ENCODE results near the gene ORC6. TPM values are rescaled to one million over a fixed set of nuclear protein-coding genes. Genes with fewer than 3 reads are reported as not detected.
"Not testable (repeated sequence)": the region's sequence is repeated elsewhere in the genome, so short reads cannot be mapped to it uniquely, and the experiment has no call there.

The ORC6 gene
- 1 to 10 TPM; 7.7 to 9.0 TPM for polyA plus RNA-seq

- no peaks in the 10 kb centered on the region for H3K9me3 ChIP-seq (ENCODE audit: control insufficient read depth in 2 of 2, insufficient read depth in 1 of 2, low read depth in 1 of 2, low read length in 1 of 2)
- H3K27ac ChIP-seq (ENCODE audit: low read depth in 2 of 2, low read length in 1 of 2), result peak within 1 kb of the TSS; percentile 94 to 99
- H3K36me3 ChIP-seq (ENCODE audit: control insufficient read depth in 2 of 2, insufficient read depth in 2 of 2, low read length in 1 of 2), result no peaks in the 10 kb centered on the region
- no peaks in the 10 kb centered on the region for H3K27me3 ChIP-seq (ENCODE audit: control insufficient read depth in 1 of 2, insufficient read depth in 2 of 2, low read length in 2 of 2)
- peak within 1 kb of the TSS; percentile 89 to 91 for H3K4me3 ChIP-seq (ENCODE audit: low read depth in 1 of 2, low read length in 2 of 2)
- peaks cover 5 to 7% of the 10 kb centered on the region in 2 donors for H3K4me1 ChIP-seq (ENCODE audit: control insufficient read depth in 2 of 2, insufficient read depth in 2 of 2, low read length in 1 of 2)
- WGBS, 2 donors, result 0% methylated on average over 75 to 79 of the region's 79 CpGs
Observed at GRCh38 chr16:46689365-46690280, at the start of gene ORC6. Gene ORC6, plus strand, starts transcription at chr16:46689659. Its CDS starts 47 bp downstream, at chr16:46689706.

- Histone ChIP-seq H3K4me1 (ENCODE audit: control insufficient read depth in 2 of 2, insufficient read depth in 2 of 2, low read length in 1 of 2) (no peaks in the 10 kb centered on the region), H3K27ac (ENCODE audit: low read depth in 2 of 2, low read length in 1 of 2) (no peak overlapping the region), H3K36me3 (ENCODE audit: control insufficient read depth in 2 of 2, insufficient read depth in 2 of 2, low read length in 1 of 2) (no peaks in the 10 kb centered on the region), H3K4me3 (ENCODE audit: low read depth in 1 of 2, low read length in 2 of 2) (no peak overlapping the region), H3K27me3 (ENCODE audit: control insufficient read depth in 1 of 2, insufficient read depth in 2 of 2, low read length in 2 of 2) (no peaks in the 10 kb centered on the region), H3K9me3 (ENCODE audit: control insufficient read depth in 2 of 2, insufficient read depth in 1 of 2, low read depth in 1 of 2, low read length in 1 of 2) (no peaks in the 10 kb centered on the region)
- WGBS, 2 donors, result 91 to 93% methylated on average over 8 of the region's 8 CpGs
Observed at GRCh38 chr16:46648656-46649055, 40.8 kb upstream of the ORC6 start.

GRCh38 chr16:46649588-46650253 lies 39.7 kb upstream of the ORC6 start:
- no peaks in the 10 kb centered on the region for H3K27me3 ChIP-seq (ENCODE audit: control insufficient read depth in 1 of 2, insufficient read depth in 2 of 2, low read length in 2 of 2)
- peak overlapping the region in 1 of 2 donors; percentile 14 for H3K27ac ChIP-seq (ENCODE audit: low read depth in 2 of 2, low read length in 1 of 2)
- 77 to 80% methylated on average over 27 of the region's 27 CpGs for WGBS, 2 donors
- no peaks in the 10 kb centered on the region for H3K36me3 ChIP-seq (ENCODE audit: control insufficient read depth in 2 of 2, insufficient read depth in 2 of 2, low read length in 1 of 2)
- no peaks in the 10 kb centered on the region for H3K4me1 ChIP-seq (ENCODE audit: control insufficient read depth in 2 of 2, insufficient read depth in 2 of 2, low read length in 1 of 2)
- H3K9me3 ChIP-seq (ENCODE audit: control insufficient read depth in 2 of 2, insufficient read depth in 1 of 2, low read depth in 1 of 2, low read length in 1 of 2), result no peaks in the 10 kb centered on the region
- no peak overlapping the region for H3K4me3 ChIP-seq (ENCODE audit: low read depth in 1 of 2, low read length in 2 of 2)

GRCh38 chr16:46650254-46650623 lies 39.2 kb upstream of the ORC6 start:
- H3K36me3 ChIP-seq (ENCODE audit: control insufficient read depth in 2 of 2, insufficient read depth in 2 of 2, low read length in 1 of 2), result no peaks in the 10 kb centered on the region
- H3K4me1 ChIP-seq (ENCODE audit: control insufficient read depth in 2 of 2, insufficient read depth in 2 of 2, low read length in 1 of 2), result no peaks in the 10 kb centered on the region
- WGBS, 2 donors, result 70 to 71% methylated on average over 5 of the region's 5 CpGs
- H3K9me3 ChIP-seq (ENCODE audit: control insufficient read depth in 2 of 2, insufficient read depth in 1 of 2, low read depth in 1 of 2, low read length in 1 of 2), result no peaks in the 10 kb centered on the region
- no peaks in the 10 kb centered on the region for H3K27me3 ChIP-seq (ENCODE audit: control insufficient read depth in 1 of 2, insufficient read depth in 2 of 2, low read length in 2 of 2)
- H3K4me3 ChIP-seq (ENCODE audit: low read depth in 1 of 2, low read length in 2 of 2), result no peak overlapping the region
- peak overlapping the region in 1 of 2 donors; percentile 14 for H3K27ac ChIP-seq (ENCODE audit: low read depth in 2 of 2, low read length in 1 of 2)

GRCh38 chr16:46651305-46651704 lies 38.2 kb upstream of the ORC6 start:
- H3K4me3 ChIP-seq (ENCODE audit: low read depth in 1 of 2, low read length in 2 of 2), result no peak overlapping the region
- H3K27me3 ChIP-seq (ENCODE audit: control insufficient read depth in 1 of 2, insufficient read depth in 2 of 2, low read length in 2 of 2), result no peaks in the 10 kb centered on the region
- H3K27ac ChIP-seq (ENCODE audit: low read depth in 2 of 2, low read length in 1 of 2), result no peak overlapping the region
- WGBS, 2 donors, result 88 to 94% methylated on average over 3 of the region's 3 CpGs
- H3K4me1 ChIP-seq (ENCODE audit: control insufficient read depth in 2 of 2, insufficient read depth in 2 of 2, low read length in 1 of 2), result no peaks in the 10 kb centered on the region
- H3K9me3 ChIP-seq (ENCODE audit: control insufficient read depth in 2 of 2, insufficient read depth in 1 of 2, low read depth in 1 of 2, low read length in 1 of 2), result no peaks in the 10 kb centered on the region
- H3K36me3 ChIP-seq (ENCODE audit: control insufficient read depth in 2 of 2, insufficient read depth in 2 of 2, low read length in 1 of 2), result no peaks in the 10 kb centered on the region

- Histone ChIP-seq H3K4me3 (ENCODE audit: low read depth in 1 of 2, low read length in 2 of 2) (no peak overlapping the region), H3K9me3 (ENCODE audit: control insufficient read depth in 2 of 2, insufficient read depth in 1 of 2, low read depth in 1 of 2, low read length in 1 of 2) (no peaks in the 10 kb centered on the region), H3K36me3 (ENCODE audit: control insufficient read depth in 2 of 2, insufficient read depth in 2 of 2, low read length in 1 of 2) (peaks cover 12 to 15% of the 10 kb centered on the region in 2 donors), H3K27me3 (ENCODE audit: control insufficient read depth in 1 of 2, insufficient read depth in 2 of 2, low read length in 2 of 2) (no peaks in the 10 kb centered on the region), H3K27ac (ENCODE audit: low read depth in 2 of 2, low read length in 1 of 2) (no peak overlapping the region), H3K4me1 (ENCODE audit: control insufficient read depth in 2 of 2, insufficient read depth in 2 of 2, low read length in 1 of 2) (no peaks in the 10 kb centered on the region)
- WGBS, 2 donors, result 54 to 61% methylated on average over 1 of the region's 1 CpG
Observed at GRCh38 chr16:46658925-46659324, 30.5 kb upstream of the ORC6 start.

GRCh38 chr16:46662123-46662522 lies 27.3 kb upstream of the ORC6 start:
- H3K36me3 ChIP-seq (ENCODE audit: control insufficient read depth in 2 of 2, insufficient read depth in 2 of 2, low read length in 1 of 2), result peaks cover 12 to 18% of the 10 kb centered on the region in 2 donors
- 70% methylated on average over 4 of the region's 4 CpGs for WGBS, 2 donors
- no peaks in the 10 kb centered on the region for H3K4me1 ChIP-seq (ENCODE audit: control insufficient read depth in 2 of 2, insufficient read depth in 2 of 2, low read length in 1 of 2)

GRCh38 chr16:46673320-46674013 lies 16.0 kb upstream of the ORC6 start:
- Histone ChIP-seq H3K27ac (ENCODE audit: low read depth in 2 of 2, low read length in 1 of 2) (no peak overlapping the region), H3K4me1 (ENCODE audit: control insufficient read depth in 2 of 2, insufficient read depth in 2 of 2, low read length in 1 of 2) (no peaks in the 10 kb centered on the region), H3K9me3 (ENCODE audit: control insufficient read depth in 2 of 2, insufficient read depth in 1 of 2, low read depth in 1 of 2, low read length in 1 of 2) (no peaks in the 10 kb centered on the region), H3K36me3 (ENCODE audit: control insufficient read depth in 2 of 2, insufficient read depth in 2 of 2, low read length in 1 of 2) (peaks cover 3 to 5% of the 10 kb centered on the region in 2 donors), H3K27me3 (ENCODE audit: control insufficient read depth in 1 of 2, insufficient read depth in 2 of 2, low read length in 2 of 2) (no peaks in the 10 kb centered on the region), H3K4me3 (ENCODE audit: low read depth in 1 of 2, low read length in 2 of 2) (no peak overlapping the region)
- 70 to 71% methylated on average over 6 of the region's 6 CpGs for WGBS, 2 donors

More at GRCh38 chr16:46662123-46662522, 27.3 kb upstream of the ORC6 start:
- H3K4me3 ChIP-seq (ENCODE audit: low read depth in 1 of 2, low read length in 2 of 2), result no peak overlapping the region
- no peaks in the 10 kb centered on the region for H3K27me3 ChIP-seq (ENCODE audit: control insufficient read depth in 1 of 2, insufficient read depth in 2 of 2, low read length in 2 of 2)
- no peaks in the 10 kb centered on the region for H3K9me3 ChIP-seq (ENCODE audit: control insufficient read depth in 2 of 2, insufficient read depth in 1 of 2, low read depth in 1 of 2, low read length in 1 of 2)
- no peak overlapping the region for H3K27ac ChIP-seq (ENCODE audit: low read depth in 2 of 2, low read length in 1 of 2)

- not testable (repeated sequence) for H3K4me1 ChIP-seq (ENCODE audit: control insufficient read depth in 2 of 2, insufficient read depth in 2 of 2, low read length in 1 of 2); H3K4me3 ChIP-seq (ENCODE audit: low read depth in 1 of 2, low read length in 2 of 2); H3K27me3 ChIP-seq (ENCODE audit: control insufficient read depth in 1 of 2, insufficient read depth in 2 of 2, low read length in 2 of 2); H3K36me3 ChIP-seq (ENCODE audit: control insufficient read depth in 2 of 2, insufficient read depth in 2 of 2, low read length in 1 of 2); H3K9me3 ChIP-seq (ENCODE audit: control insufficient read depth in 2 of 2, insufficient read depth in 1 of 2, low read depth in 1 of 2, low read length in 1 of 2); H3K27ac ChIP-seq (ENCODE audit: low read depth in 2 of 2, low read length in 1 of 2)
- 82 to 97% methylated on average over 1 of the region's 1 CpG for WGBS, 2 donors
Observed at GRCh38 chr16:46677943-46678342, 11.5 kb upstream of the ORC6 start.

All from esophagus (tissue), 2 donors.